Upper lobe of left lung (tissue), 4 donors: ENCODE results near the gene CD300LB.

ENCODE experiments used
- CTCF ChIP-seq, 6 experiments: fragments of 450-650 bp in 4 of 6; fragments of 200-600 bp in 2 of 6; sonication (generic) in 2 of 6; IDR thresholded peaks; one replicate each; pipeline ENCODE4 v1.5.1; 2016 to 2019; ENCODE audit warnings: antibody characterized with exemption in 6 of 6
- EP300 ChIP-seq, 4 donors: sonication (generic); formaldehyde crosslinking; IDR thresholded peaks; one replicate each; pipeline ENCODE4 v1.5.1; 2017; ENCODE audit warnings: antibody characterized with exemption in 4 of 4, control low read depth in 2 of 4
- POLR2A ChIP-seq, 4 donors: fragments of 450-650 bp; IDR thresholded peaks; one replicate each; pipeline ENCODE4 v1.5.1; 2016 to 2017; ENCODE audit warnings: antibody characterized with exemption in 4 of 4, mild to moderate bottlenecking in 2 of 4

- TF ChIP-seq EP300 (IDR thresholded peaks at IDR 0.05), result no peak
- TF ChIP-seq POLR2A (IDR thresholded peaks at IDR 0.05), result no peak
- no peak for TF ChIP-seq CTCF (IDR thresholded peaks at IDR 0.05)
Measured at GRCh38 chr17:74573169-74573568, 41.9 kb upstream of the CD300LB start.
